ENCODE data around the gene SH3GL2. TPM values are rescaled to one million over a fixed set of nuclear protein-coding genes. Genes with fewer than 3 reads are reported as not detected.

Gene SH3GL2
- total and polyA plus RNA-seq, 9 of the 15 experiments (the other 6 are each of a cell fraction or from before 2014, with no cell fraction given), result not detected

DNA sequence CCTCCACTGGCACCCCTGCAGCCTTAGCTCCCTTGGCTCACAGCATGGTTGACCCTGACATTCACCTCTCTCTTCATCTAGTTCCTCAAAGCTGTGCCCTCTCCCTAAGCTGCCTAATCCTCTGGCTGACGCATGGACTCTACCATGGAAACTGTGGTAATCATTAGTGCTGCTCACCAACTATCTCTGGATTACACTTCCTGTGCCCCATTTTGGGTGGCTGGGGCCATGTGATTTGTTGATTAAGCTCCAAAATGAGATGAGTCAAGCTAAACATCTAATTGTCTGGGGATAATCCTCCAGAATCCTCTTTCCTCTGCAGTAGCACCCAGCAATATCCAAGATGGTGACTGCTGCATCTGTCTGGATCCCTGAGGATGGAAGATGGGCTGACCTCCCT is 264.4 kb downstream of the SH3GL2 start:
- FAIRE-seq, result no peak
- WGBS (ENCODE audit: insufficient coverage, low coverage, missing lambda C conversion rate), result 0% methylated on average over 1 of the region's 1 CpG
- Histone ChIP-seq H3K9me3 (replicated peaks; ENCODE audit: control insufficient read depth, insufficient read depth, low read depth, low read length) (no peaks in the 10 kb centered on the region), H3K27me3 (ENCODE audit: control insufficient read depth in 2 of 2, insufficient read depth in 2 of 2, low read length in 2 of 2) (no peaks in the 10 kb centered on the region), H3K79me2 (ENCODE audit: control insufficient read depth, insufficient read depth, low read length) (no peaks in the 10 kb centered on the region), H2AFZ (ENCODE audit: low read depth, low read length) (no peak overlapping the region), H3K4me1 (replicated peaks in 1 of 2; ENCODE audit: control insufficient read depth in 2 of 2, insufficient read depth in 2 of 2, low read length in 2 of 2) (no peaks in the 10 kb centered on the region), H3K9ac (ENCODE audit: insufficient read depth in 1 of 2, low read depth in 2 of 2, low read length in 2 of 2) (no peak overlapping the region), H3K27ac (ENCODE audit: extremely low read depth, low read depth, low read length) (no peak overlapping the region), H3K36me3 (ENCODE audit: control insufficient read depth, insufficient read depth, low read length) (no peaks in the 10 kb centered on the region), H4K20me1 (replicated peaks; ENCODE audit: control insufficient read depth, insufficient read depth, low read length) (no peaks in the 10 kb centered on the region), H3K4me2 (ENCODE audit: insufficient read depth, low read length) (no peak overlapping the region), H3K4me3 (no peak overlapping the region), H3K9me1 (ENCODE audit: control insufficient read depth, insufficient read depth, low read length) (no peaks in the 10 kb centered on the region)
- ChIA-PET CTCF (ENCODE audit: low intra/inter-chr PET ratio) (no interaction called here), POLR2A (no interaction called here)
- no peak for DNase-seq (ENCODE audit: extremely low read depth in 1 of 4, low spot score in 3 of 4)
- in situ Hi-C loops (cut with MboI), result no loop called here
- ATAC-seq, result no peak
- no TSS peak for BruUV-seq (replicated peaks)
- intact Hi-C loops (cut with micrococcal nuclease), result no loop called here
- TF ChIP-seq ZNF77 (CRISPR knock-in tag; IDR thresholded peaks at IDR 0.05), result no peak
- TF ChIP-seq, protein P1, sequence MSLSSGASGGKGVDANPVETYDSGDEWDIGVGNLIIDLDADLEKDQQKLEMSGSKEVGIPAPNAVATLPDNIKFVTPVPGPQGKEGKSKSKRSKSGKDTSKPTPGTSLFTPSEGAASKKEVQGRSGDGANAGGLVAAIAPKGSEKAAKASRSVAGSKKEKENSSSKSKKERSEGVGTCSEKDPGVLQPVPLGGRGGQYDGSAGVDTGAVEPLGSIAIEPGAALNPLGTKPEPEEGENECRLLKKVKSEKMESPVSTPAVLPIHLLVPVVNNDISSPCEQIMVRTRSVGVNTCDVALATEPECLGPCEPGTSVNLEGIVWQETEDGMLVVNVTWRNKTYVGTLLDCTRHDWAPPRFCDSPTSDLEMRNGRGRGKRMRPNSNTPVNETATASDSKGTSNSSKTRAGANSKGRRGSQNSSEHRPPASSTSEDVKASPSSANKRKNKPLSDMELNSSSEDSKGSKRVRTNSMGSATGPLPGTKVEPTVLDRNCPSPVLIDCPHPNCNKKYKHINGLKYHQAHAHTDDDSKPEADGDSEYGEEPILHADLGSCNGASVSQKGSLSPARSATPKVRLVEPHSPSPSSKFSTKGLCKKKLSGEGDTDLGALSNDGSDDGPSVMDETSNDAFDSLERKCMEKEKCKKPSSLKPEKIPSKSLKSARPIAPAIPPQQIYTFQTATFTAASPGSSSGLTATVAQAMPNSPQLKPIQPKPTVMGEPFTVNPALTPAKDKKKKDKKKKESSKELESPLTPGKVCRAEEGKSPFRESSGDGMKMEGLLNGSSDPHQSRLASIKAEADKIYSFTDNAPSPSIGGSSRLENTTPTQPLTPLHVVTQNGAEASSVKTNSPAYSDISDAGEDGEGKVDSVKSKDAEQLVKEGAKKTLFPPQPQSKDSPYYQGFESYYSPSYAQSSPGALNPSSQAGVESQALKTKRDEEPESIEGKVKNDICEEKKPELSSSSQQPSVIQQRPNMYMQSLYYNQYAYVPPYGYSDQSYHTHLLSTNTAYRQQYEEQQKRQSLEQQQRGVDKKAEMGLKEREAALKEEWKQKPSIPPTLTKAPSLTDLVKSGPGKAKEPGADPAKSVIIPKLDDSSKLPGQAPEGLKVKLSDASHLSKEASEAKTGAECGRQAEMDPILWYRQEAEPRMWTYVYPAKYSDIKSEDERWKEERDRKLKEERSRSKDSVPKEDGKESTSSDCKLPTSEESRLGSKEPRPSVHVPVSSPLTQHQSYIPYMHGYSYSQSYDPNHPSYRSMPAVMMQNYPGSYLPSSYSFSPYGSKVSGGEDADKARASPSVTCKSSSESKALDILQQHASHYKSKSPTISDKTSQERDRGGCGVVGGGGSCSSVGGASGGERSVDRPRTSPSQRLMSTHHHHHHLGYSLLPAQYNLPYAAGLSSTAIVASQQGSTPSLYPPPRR (CRISPR knock-in tag; IDR thresholded peaks at IDR 0.05; ENCODE audit: borderline replicate concordance), result no peak
- TF ChIP-seq PURB (CRISPR knock-in tag; IDR thresholded peaks at IDR 0.05; ENCODE audit: low read depth), result no peak
- TF ChIP-seq HOXB6 (CRISPR knock-in tag; IDR thresholded peaks at IDR 0.05; ENCODE audit: borderline replicate concordance), result no peak
- TF ChIP-seq, protein P2, sequence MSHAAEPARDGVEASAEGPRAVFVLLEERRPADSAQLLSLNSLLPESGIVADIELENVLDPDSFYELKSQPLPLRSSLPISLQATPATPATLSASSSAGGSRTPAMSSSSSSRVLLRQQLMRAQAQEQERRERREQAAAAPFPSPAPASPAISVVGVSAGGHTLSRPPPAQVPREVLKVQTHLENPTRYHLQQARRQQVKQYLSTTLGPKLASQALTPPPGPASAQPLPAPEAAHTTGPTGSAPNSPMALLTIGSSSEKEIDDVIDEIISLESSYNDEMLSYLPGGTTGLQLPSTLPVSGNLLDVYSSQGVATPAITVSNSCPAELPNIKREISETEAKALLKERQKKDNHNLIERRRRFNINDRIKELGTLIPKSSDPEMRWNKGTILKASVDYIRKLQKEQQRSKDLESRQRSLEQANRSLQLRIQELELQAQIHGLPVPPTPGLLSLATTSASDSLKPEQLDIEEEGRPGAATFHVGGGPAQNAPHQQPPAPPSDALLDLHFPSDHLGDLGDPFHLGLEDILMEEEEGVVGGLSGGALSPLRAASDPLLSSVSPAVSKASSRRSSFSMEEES (CRISPR knock-in tag; IDR thresholded peaks at IDR 0.05), result no peak
- TF ChIP-seq, protein P3, sequence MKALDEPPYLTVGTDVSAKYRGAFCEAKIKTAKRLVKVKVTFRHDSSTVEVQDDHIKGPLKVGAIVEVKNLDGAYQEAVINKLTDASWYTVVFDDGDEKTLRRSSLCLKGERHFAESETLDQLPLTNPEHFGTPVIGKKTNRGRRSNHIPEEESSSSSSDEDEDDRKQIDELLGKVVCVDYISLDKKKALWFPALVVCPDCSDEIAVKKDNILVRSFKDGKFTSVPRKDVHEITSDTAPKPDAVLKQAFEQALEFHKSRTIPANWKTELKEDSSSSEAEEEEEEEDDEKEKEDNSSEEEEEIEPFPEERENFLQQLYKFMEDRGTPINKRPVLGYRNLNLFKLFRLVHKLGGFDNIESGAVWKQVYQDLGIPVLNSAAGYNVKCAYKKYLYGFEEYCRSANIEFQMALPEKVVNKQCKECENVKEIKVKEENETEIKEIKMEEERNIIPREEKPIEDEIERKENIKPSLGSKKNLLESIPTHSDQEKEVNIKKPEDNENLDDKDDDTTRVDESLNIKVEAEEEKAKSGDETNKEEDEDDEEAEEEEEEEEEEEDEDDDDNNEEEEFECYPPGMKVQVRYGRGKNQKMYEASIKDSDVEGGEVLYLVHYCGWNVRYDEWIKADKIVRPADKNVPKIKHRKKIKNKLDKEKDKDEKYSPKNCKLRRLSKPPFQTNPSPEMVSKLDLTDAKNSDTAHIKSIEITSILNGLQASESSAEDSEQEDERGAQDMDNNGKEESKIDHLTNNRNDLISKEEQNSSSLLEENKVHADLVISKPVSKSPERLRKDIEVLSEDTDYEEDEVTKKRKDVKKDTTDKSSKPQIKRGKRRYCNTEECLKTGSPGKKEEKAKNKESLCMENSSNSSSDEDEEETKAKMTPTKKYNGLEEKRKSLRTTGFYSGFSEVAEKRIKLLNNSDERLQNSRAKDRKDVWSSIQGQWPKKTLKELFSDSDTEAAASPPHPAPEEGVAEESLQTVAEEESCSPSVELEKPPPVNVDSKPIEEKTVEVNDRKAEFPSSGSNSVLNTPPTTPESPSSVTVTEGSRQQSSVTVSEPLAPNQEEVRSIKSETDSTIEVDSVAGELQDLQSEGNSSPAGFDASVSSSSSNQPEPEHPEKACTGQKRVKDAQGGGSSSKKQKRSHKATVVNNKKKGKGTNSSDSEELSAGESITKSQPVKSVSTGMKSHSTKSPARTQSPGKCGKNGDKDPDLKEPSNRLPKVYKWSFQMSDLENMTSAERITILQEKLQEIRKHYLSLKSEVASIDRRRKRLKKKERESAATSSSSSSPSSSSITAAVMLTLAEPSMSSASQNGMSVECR (CRISPR knock-in tag; IDR thresholded peaks at IDR 0.05), result no peak
- no peak for TF ChIP-seq SMC3 (conservative IDR thresholded peaks at IDR 0.05; ENCODE audit: insufficient read depth, low read depth, low read length)
- TF ChIP-seq, protein P4, sequence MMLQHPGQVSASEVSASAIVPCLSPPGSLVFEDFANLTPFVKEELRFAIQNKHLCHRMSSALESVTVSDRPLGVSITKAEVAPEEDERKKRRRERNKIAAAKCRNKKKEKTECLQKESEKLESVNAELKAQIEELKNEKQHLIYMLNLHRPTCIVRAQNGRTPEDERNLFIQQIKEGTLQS (IDR thresholded peaks at IDR 0.05), result no peak
- TF ChIP-seq, protein P4 (CRISPR knock-in tag; conservative IDR thresholded peaks at IDR 0.05), result no peak
- TF ChIP-seq PHF8 (IDR thresholded peaks at IDR 0.05; ENCODE audit: borderline replicate concordance, low read length), result no peak
